Activated gamma-delta T cell treated with Interleukin-2 at 50 U/mL for 16 hours (primary cell): Measurements from ENCODE around the gene DSTN.
"Not testable (repeated sequence)": the region's sequence is repeated elsewhere in the genome, so short reads cannot be mapped to it uniquely, and the experiment has no call there.

Source experiments
- DNase-seq: peaks from one replicate; pipeline ENCODE4 v3.0.0-alpha.2; 2020

Gene DSTN

GRCh38 chr20:17653835-17654648, 84.2 kb downstream of the DSTN start:
- no peak for DNase-seq

- DNase-seq = no peak
Measured at GRCh38 chr20:17654649-17655285, 84.9 kb downstream of the DSTN start.

- no peak for DNase-seq
Measured at GRCh38 chr20:17655286-17655651, 85.4 kb downstream of the DSTN start.

- DNase-seq = no peak
Measured at GRCh38 chr20:17655865-17656479, 86.1 kb downstream of the DSTN start.

GRCh38 chr20:17657079-17657825, 87.4 kb downstream of the DSTN start:
- DNase-seq = no peak

- no peak for DNase-seq
Measured at GRCh38 chr20:17657898-17658647, 88.2 kb downstream of the DSTN start.

GRCh38 chr20:17658648-17658993, 88.7 kb downstream of the DSTN start:
- no peak for DNase-seq

- DNase-seq = not testable (repeated sequence)
Measured at GRCh38 chr20:17659344-17659743, 89.5 kb downstream of the DSTN start.
